Activated gamma-delta T cell (primary cell): ENCODE data around the gene HADHA.
"Not testable (repeated sequence)": the region's sequence is repeated elsewhere in the genome, so short reads cannot be mapped to it uniquely, and the experiment has no call there.

Source experiments
- DNase-seq: peaks from one replicate; lab custom pipeline; 2025; lab: John Stamatoyannopoulos, UW
- total RNA-seq, 2 donors: gene quantifications; one replicate each; lab custom pipeline; 2026; lab: John Stamatoyannopoulos, UW

HADHA gene
- total RNA-seq = 127 to 148 reads per million in 2 donors

DNA sequence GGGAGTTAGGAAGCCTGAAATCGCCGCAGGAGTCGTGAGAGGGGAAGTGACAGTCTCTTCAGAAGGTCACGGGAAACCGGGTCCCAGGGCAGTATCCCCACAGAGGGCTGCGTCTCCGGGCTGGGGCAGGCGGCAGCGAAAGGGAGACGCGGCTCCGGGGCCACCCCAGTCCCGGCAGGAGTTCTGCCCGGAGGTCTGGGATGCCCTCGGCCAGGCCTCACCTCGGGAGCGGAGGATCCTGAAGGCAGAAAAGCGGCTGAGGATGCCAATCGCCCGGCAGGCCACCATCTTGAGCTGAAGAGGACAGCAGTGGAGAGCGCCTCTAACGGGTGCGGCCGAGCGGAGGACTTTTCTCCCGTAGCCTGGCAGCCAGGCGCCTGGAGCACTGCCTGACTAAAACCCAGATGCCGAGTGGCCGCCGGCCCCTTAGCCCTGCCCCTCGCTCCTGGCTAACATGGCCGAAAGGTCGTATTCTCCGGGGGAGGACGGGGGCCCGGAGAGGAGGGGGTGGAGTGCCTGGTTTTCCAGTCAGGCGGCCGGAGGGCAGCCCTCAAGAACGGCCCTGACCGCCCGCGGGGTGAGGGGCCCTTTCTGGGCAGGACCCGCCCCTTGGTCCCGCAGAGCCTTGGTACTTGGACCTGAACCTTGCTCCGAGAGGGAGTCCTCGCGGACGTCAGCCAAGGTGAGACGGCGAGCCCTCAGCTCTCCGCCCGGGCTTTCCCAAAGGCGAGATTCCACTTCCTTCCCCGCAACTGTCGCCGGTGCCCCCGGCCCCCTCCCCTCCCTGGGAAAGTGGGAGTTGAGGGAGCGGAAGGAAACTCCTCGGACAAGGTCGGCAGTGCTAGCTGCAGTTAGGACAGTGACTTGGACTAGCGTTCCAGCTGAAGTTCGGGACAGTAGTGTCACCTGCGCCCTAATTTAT, at the start of gene HADHA, which contains the start of gene HADHB:
Gene HADHA, minus strand, starts transcription at position 324 of the 922 bp plus-strand sequence. Its CDS starts 36 bp downstream, at position 288.
Gene HADHB, plus strand, starts transcription at position 631 of the 922 bp plus-strand sequence. CDS start 9,316 bp downstream, outside the sequence.
- DNase-seq = peak; percentile 66

DNA sequence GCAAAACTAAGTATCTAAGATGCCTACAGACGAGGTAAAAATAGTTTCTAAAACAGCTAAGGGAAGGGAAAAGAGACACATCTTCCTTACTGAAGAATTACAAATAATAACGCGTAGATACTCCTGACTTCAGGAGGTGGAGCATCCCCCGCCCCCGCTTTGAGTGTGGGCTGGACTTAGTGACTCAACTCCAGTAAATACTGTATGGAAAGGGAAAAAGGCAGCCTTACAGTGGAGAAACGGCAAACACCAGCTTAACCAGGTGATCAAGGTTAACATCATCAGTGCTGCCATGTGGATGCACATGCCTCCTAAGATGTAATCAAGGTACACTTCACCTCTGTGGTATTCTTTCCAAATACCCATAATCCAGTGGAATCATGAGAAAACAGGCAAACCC, 48.2 kb upstream of the HADHA start:
- DNase-seq = no peak

DNA sequence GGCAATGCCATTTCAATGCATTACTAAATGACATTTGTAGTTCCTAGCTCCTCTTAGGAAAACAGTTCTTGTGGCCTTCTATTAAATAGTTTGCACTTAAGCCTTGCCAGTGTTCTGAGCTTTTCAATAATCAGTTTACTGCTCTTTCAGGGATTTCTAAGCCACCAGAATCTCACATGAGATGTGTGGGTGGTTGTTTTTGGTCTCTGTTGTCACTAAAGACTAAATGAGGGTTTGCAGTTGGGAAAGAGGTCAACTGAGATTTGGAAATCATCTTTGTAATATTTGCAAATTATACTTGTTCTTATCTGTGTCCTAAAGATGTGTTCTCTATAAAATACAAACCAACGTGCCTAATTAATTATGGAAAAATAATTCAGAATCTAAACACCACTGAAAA, 45.6 kb upstream of the HADHA start:
- no peak for DNase-seq

DNA sequence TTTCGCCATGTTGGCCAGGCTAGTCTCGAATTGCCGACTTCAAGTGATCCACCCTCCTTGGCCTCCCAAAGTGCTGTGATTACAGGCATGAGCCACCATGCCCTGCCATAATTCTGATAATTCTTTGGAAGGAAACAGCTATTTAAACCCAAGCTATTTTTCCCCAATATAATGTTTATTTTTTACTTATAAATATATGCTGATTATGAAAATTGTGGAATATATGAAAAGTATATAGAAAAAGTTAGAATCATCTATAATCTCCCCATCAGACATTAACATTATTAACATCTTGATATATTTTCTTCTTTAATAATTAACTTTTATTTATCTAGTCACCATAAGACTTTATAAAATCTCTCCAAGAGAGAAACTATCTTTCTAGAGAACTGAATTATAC, 41.5 kb upstream of the HADHA start:
- DNase-seq = no peak

DNA sequence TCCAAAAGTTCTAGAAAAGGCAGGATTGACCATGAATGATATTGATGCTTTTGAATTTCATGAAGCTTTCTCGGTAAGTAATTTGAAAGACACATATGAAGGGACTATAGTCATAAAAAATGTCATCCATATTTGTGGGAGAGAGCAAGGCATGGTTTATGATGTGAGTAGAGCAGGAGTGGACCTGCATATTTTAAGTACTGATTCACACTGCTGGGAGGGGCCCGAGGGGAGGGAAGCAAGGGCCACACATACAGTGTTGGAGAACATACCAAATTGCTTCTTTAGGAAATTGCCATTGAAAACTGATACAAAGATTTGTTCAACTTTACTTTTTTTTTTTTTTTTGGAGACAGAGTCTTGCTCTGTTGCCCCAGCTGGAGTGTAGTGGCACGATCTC, 39.7 kb upstream of the HADHA start:
- no peak for DNase-seq

DNA sequence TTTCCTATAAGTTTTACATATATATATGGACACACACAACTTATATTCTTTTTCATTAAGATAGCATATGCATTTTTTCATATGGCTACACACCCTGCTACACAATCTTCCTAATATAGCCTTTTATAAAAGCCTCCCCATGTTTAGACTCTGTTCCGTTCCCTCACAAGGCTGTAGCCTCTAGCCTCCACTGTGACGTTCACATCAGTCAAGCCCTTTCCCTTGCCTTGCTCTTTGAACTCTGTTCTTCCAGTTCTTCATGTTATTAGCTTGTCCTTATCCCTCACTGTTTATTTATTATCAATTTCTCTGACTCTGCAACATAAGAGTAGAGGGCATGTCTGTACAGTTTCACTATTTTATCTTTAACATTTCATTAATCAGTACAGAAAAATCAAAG, 39.2 kb upstream of the HADHA start:
- DNase-seq = no peak

DNA sequence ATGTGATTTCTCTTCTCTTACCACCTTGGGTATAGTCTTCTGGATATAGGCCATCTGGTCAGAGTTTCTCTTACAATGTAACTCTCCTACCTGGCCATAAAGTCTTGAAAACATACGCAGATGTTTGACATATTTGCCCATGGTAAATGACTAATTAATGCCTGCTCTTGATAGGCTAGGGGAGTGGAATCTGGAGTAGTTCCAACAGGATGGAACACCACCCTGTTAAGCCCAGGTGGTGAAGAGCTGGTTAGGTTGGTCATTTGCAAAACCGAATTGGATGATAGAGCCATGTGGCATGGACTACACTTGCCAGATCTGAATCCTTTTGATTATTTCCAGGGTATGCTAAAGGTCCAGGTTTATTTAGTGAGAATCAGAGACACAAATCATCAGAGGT, 36.8 kb upstream of the HADHA start:
- DNase-seq = no peak

DNA sequence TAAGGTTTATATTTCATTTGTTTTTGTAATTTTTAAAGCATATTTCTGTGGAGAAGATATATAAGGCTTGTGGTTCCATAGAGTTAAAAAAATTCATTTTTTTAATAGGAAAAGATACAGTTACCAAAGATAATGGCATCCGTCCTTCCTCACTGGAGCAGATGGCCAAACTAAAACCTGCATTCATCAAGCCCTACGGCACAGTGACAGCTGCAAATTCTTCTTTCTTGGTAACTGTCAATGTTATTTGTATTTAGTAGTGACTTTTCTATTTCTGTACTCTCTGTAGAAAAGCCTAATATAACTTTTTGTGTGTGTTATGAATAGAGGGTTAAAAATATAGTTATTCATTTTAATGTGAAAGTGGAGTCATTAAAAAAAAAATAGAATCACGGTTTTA, 35.5 kb upstream of the HADHA start:
- no peak for DNase-seq

DNA sequence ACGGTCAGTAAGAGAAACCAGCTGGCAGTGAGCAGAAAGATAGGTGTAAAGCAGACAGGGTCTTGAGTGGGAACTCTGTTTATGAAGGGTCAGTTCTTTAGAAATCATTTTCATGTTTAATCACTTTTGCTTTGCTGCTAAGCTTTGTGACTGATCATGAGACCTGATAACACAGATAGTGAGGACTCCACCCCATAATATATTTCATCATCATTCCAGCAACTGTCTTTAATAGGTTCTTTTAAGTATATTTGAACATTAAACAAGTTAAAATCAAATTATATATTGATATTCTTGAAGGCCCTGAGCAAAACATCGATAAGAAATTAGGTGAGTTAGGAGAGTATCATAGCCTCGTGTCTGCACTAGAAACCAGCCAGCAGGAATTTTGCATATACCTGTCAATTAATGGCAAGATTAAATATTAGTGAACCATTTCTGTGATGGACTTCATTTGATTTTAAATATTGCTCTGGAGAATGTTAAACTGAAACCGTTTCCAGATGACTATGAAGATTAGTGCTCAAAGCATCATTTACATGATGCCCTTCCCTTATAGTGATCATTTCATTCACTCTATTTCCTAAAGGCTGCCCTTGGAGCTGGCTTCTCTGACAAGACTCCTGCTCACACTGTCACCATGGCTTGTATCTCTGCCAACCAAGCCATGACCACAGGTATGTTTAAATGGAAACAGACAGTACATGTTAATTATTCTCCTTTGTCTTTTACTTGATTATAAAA, 32.2 kb upstream of the HADHA start:
- no peak for DNase-seq

DNA sequence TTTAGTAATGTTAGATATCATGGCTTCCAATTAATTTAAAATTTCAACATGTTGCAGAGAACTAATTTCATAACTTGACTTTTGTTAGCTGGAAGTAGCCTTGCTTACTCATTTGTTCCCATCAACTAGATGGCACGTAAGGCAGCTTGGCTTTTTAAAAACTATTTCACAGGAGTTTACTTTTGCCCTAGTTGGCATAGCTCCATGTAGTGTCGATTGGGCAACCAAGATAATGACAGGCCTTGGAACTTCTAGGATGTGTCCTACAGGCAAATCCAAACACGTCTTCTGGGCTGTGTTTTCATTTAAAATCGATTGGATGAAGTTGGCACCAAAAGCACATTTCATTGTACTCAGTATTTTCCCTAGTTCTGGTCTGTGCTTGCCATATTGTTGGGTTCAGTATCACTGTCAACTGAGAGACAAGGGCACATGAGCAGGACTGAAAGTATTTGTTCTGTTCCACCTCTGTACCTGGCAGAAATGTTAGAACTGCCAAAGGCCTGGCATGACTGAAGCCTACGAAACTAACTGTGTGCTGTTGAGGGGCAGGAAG, 29.7 kb upstream of the HADHA start:
- DNase-seq = no peak

DNA sequence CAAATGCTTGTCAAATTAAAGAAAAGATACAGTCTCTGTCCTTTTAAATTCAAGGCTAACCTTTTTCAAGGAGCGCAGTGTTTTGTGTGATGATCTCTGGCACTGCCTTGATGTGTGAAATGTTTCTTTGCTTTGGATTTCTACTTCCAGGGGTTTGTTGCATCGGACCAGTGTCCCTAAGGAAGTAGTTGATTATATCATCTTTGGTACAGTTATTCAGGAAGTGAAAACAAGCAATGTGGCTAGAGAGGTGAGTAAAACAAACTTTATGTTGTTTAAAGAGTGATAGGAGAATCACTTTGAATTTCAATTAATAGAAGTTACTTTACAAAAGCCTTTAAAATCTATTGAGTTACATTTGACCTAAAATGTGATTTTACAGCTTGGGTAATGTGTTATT, 29.1 kb upstream of the HADHA start:
- DNase-seq = no peak

DNA sequence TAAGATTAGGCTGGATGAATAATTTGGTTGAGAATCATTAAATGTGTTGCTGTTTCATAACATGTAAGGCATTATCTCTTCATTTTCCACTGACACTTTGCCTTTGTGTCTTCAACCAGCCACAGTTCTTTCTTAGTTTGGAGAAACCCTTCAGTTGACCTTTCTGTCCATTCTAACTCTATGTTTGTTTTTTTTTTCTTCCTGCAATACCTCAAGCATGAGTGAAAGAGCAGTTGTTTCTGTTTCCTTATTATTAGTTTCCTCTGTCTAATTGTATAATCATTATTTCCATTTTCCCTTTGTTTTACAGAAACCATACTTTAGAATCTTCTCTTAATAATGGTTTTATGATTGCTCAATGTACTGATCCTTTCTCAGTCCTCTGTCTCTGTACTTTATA, 25.9 kb upstream of the HADHA start:
- DNase-seq = no peak

DNA sequence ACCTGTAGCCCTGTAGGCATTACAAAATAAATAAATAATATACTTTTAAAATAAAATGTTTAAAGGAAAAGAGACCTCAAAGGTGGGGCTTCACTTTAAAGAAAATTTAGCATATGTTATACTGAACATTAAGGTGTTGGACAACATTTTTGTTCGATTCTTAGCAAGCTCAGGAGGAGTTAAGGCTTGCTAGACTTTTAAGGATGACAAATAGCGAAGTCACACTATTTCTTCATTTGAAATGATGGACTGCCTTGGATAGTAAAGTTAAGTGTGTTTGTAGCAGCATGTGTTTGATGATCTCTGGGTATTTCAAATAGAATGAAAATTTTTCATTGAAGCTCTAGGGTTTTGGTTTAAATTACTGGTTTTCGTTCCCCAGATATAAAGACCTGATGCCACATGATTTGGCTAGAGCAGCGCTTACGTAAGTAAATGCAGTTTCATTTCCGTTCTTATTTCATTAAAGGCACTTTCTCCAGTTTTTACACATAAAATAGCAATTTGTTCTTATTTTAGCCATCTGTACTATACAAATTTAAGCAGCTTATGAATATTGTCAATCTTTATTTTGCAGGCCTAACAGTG, 25.2 kb upstream of the HADHA start:
- no peak for DNase-seq

DNA sequence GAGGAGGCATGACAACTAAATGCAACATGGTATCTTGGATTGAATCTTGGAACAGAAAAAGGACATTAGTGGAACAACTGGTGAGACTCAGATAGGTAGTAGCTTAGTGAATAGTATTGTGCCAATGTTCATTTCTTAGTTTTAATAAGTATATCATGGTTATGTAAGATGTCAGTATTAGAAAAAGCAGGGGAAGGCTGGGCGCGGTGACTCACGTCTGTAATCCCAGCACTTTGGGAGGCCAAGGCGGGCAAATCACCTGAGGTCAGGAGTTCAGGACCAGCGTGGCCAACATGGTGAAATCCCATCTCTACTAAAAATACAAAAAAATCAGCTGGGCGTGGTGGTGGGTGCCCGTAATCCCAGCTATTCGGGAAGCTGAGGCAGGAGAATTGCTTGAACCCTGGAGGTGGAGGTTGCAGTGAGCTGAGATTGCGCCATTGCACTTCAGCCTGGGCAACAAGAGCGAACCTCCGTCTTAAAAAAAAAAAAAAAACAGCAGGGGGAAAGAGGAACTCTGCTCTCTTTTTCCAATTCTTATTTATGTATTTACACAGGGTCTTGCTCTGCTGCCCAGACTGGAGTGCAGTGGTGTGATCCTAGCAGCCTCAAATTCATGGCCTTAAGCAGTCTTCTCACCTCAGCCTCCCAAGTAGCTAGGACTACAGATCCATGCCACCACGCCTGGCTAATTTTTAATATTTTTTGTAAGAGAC, 24.4 kb upstream of the HADHA start:
- DNase-seq = not testable (repeated sequence)

DNA sequence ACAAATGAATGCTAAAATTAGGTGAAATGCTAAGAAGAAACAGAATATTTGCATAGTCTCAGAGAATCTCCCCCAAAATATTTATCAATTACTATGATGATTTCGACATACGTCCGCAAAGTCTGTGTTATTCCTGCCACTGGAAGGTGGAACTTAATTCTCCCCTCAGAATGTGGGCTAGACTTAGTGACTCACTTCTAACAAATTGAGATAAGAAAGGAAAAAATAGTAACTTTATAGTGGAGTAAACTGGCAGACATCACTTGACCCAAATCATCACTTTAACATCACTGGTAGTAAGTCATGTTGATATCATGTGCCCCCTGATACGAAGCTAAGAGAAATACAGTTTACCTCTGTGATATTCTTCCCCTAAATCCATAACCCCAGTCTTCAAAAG, 23.8 kb upstream of the HADHA start:
- no peak for DNase-seq

DNA sequence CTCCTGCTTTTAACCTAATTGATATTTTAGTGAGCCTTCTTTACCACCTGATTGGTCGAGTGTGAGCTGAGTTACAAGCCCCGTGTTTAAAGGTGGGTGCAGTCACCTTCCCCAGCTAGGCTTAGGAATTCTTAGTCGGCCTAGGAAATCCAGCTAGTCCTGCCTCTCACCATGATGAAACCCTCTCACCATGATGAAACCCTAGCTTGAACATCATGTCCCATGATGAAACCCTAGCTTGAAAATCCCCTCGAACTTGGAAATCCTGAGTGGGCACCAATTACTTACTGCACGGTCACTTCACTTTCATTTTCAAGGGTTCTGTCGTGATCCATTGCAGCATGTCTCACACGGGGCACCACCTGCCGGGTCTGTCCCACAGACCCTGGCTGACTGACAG, 14.4 kb upstream of the HADHA start:
- DNase-seq = not testable (repeated sequence)

DNA sequence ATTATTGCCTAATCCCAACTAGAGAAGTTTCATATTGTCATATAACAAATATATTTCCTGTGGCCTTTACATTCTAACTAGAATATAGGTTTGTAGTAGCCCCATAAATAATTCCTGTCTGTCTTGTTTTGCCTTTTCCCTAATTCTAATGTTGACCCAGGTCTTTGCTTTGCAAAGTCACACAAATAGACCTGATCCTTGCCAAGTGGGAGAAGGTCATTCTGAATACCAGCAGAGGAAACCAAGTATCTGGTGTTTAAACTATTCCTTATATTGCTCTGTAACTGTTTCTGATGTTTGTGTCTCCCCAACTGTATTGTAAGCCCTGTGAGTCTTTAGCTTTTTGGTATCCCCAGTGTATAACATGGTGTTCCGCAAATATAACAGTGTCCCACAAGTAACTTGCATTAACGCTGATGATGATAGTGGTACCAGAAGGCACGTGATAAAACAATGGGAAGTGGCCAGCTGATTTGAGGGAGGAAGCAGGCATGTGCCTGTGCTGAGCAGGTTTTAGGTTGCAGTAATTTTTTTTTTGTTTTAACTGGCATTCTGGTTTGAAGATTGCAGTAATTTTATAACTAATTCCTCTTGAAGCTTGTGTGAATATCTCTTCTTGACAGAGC, 11.4 kb upstream of the HADHA start:
- DNase-seq = no peak

DNA sequence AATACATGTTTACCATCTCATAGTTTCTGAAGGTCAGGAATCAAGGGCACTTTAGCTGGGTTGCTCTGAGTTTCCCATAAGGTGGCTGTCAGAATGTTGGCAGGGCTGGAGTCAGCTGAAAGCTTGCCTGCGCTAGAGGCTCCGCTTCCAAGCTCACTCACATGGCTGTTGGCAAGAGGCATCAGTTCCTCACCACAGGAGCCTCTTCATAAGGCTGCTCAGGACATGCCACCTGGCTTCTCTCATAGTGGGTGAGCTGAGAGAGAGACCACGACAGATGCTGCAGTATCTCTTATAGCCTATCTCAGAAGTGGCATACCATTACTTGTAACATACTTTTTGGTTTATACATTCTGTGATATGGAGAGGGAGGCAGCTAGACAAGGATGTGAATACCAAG, 7.5 kb upstream of the HADHA start:
- DNase-seq = no peak

DNA sequence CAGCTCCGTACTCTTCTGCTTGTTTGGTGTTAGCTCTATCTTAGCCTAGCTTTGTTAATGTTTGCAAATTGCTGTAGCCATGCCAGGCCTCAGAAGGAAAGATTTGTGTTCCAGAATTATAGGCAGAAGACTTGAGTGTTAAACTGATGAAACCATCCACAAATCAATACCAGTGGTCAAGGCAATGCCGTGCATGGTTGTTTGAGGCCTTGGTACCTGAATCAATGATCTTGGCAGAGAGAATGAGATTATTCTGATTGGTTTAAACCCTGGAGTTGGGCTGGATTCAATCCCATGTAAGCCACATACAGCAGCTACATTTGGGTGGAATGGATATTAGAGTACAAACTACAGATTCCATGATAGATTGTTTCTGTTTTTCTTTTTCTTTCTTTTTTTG, 5.2 kb upstream of the HADHA start:
- no peak for DNase-seq

DNA sequence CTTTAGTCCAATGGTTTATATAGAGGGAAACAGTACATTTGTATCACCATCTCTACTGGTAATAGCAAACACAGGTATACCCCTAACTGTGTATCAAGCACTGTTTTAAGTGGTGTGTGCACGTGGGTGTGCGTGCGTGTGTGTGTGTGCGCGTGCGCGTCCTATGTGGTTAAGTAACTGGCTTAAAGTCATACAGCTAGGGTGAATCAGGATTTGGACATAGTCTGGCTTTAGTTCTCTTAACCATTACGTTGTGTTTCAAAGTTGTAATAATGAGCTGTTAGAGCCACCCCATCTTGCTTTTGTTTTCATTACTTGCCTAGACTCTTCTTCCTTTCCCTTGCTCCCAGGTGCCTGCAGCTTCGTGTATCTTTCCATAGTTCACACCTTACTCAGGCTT, 2.4 kb upstream of the HADHA start:
- no peak for DNase-seq

DNA sequence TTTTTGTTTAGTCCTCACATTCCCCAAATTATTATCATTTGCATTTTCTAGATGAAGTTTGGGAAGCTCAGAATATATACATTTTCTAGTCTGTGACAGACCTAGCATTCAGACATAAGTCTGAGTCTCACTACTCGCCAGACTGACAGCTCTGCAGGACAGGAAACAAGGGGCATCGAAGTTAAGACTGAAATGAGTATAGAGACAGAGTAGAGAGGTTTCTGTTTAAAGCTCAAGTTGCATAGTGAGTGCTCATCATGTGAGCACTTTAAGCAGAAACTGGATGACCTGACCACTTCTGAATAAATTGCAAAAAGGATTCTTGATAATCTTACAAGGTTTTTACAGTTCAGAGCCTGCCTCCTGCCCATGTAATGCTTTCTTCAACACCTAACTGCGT, 1.4 kb upstream of the HADHA start:
- no peak for DNase-seq
